HG03175 (cell line): ENCODE data around the gene ASPHD1.
"Not testable (repeated sequence)": the region's sequence is repeated elsewhere in the genome, so short reads cannot be mapped to it uniquely, and the experiment has no call there.

Source experiments
- ATAC-seq: cut with Tn5 transposase; IDR thresholded peaks from one replicate; pipeline ENCODE4 v1.9.1; 2021; ENCODE audit warnings: mild to moderate bottlenecking, moderate library complexity; ENCODE audit not compliant: unreplicated experiment

ASPHD1 gene

DNA sequence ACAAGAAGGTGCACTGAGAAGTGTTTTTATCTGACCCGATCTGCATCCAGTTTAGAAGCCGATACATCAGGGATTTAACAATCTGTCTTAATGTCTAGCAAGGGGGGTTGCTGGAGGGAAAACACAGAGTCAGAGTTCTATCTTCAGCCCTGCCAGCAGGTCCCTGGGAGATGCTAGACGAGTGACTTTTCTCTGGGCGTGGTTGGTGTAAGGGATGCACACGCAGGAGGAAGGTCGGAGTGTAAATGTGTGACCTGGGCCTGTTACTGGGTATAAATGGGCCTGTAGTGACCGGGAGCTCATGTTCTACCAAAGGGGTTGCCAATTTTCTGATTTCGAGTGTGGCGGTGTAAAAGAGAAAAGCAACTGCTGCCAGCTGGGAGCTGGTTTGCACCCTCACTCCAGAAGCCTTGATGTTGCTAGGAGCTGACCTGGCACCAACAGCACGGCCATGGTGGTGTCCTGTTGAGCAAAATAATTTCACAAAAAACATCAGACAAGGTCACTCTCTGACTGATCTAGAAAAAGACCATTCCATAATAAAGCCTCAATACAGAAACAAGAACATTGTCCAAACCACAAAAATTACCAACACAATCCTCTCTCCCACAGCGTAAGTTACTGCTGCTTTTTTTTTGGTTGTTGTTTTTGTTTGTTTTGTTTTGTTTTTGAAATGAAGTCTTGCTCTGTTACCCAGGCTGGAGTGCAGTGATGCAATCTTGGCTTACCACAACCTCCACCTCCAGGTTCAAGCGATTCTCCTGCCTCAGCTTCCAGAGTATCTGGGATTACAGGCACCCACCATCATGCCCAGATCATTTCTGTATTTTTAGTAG is 27.0 kb downstream of the ASPHD1 start:
- no peak for ATAC-seq

DNA sequence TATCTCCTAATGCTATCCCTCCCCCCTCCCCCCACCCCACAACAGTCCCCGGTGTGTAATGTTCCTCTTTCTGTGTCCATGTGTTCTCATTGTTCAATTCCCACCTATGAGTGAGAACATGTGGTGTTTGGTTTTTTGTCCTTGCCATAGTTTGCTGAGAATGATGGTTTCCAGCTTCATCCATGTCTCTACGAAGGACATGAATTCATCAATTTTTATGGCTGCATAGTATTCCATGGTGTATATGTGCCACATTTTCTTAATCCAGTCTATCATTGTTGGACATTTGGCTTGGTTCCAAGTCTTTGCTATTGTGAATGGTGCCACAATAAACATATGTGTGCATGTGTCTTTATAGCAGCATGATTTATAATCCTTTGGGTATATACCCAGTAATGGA is 31.5 kb downstream of the ASPHD1 start:
- not testable (repeated sequence) for ATAC-seq

DNA sequence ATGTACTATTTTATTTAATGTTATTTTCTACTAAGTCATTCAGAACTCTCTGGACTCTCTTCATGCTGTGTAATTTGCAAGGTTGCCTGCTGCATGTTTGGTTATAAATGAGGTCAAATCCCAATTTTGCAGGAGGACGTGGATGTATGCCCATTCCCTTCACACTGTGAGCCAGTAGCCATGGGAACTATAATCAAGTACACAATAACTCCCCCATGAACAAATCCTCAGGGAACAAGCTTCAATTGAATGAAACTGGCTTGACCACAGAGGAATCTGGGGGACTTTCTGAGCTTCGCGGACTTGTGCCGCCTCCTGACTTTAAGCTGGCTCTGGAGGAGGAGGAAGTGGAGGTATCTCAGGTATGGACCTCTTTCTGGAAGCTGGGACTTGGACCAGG is 40.4 kb downstream of the ASPHD1 start:
- no peak for ATAC-seq

DNA sequence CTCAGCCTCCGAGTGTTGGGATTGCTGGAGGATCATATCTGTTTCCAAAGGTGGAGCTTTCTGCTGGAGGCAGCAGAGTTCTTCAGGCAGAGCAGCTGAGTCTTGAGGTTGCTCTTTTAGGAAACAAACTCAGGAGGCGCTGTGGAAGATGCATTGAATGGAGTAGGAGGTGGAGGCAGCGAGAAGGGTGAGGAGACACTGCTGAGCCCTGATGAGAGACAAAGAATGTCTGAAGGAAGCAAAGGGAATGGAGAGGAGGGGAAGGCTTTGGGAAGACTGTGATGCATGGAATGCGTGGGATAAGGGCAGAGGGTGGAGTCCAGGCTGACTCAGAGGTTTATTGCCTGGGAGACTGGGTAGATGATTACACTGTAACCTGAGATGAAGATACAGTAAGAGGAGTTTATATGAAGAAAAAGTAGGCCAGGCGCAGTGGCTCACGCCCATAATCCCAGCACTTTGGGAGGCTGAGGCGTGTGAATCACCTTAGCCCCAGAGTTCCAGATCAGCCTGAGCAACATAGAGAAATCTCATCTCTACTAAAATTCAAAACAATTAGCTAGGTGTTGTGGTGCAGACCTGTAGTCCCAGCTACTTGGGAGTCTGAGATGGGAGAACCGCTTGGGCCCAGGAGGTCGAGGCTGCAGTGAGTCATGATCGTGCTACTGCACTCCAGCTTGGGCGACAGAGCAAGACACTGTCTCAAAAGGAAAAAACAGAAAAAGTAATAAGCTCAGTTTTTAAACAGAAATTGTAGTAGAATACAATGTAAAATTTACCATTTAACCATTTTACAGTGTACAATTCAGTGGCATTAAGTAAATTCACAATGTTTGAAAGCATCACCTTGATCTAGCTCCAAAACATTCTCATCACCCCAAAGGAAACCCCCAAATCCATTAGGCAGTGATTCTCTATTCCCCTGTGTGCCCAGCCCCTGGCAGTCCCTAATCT is 43.8 kb downstream of the ASPHD1 start:
- ATAC-seq: no peak

DNA sequence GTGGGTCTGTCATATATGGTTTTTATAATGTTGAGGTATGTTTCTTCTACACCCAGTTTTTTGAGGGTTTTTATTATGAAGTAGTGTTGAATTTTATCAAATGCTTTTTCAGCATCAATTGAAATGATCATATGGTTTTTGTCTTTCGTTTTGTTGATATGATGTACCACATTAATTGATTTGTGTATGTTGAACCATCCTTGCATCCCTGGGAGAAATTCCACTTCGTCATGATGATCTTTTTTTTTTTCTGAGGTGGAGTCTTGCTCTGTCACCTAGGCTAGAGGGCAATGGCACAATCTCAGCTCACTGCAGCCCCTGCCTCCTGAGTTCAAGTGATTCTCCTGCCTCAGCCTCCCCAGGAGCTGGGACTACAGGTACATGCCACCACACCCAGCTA is 47.6 kb downstream of the ASPHD1 start:
- no peak for ATAC-seq

DNA sequence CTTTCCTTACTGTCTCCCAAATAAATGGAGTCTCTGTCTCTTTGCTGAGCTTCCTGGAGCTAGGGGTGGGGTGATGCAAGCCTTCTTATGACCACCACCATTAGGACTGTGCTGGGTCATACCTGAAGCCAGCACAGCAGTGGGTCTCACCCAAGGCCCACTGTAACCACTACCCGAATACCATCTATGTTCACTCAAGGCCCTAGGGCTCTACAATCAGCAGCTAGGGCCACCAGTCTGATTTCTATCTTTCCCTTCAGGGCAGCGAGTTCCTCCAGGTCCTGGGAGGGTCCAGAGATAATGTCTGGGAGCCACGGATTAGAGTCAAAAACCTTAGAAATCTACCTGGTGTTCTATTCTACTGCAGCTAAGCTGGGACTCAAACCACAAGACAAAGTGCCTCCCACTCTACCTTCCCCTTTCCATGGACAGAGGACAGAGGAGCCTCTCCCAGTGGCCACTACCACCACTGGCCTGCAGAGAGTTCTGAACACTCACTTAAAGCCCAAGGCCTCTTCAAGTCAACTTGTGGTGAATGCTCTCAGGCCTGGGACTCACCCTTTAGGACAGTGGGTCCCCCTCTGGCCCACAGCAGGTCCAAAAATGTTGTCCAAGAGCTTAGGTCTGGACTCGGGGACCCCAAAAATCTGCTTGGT is 50.6 kb downstream of the ASPHD1 start:
- ATAC-seq: no peak

DNA sequence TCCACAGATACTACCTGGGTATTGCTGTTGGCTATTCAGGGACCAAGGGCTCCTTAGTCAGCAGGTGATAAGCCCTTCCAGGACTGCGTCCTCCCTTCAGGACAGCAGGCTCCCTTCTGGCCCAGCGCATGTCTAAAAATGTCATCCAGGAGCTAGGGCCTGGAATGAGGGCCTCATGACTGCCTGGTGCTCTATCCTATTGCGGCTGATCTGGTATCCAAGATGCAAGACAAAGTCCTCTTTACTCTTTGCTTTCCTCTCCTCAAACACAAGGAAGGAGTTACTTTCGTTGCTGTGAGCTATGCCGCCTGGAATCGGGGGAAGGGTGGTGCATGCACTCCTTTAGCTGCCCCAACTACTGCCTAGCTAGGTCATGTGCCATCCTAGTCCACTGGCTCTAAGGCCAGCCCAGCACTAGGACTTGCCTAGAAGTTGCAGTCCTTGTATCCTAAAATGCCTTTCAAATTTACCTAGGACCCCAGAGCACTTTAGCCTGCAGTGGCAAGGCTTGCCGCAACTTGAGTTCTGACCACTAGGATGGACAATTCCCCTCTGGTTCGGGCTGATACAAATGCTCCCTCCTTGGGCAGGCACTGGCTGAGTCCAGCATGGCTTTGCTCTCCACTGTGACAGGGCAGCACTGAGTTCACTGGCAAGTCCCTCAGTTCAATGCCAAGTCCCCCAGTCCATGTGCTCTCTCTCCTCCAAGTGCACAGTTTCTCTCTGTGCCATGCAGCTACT is 51.5 kb downstream of the ASPHD1 start:
- no peak for ATAC-seq
